GM23338 (cell line): ENCODE results near the gene ROR1. TPM values are rescaled to one million over a fixed set of nuclear protein-coding genes. Genes with fewer than 3 reads are reported as not detected.

Source experiments
- ATAC-seq: fragments of 200-7000 bp; cut with Tn5 transposase; 3 replicates; pipeline ENCODE4 v1.9.1; 2020
- DNase-seq: peaks from one replicate; pipeline ENCODE4 v3.0.0-alpha.2; 2015; ENCODE audit warnings: low spot score
- H2AFZ ChIP-seq: fragments of 200-600 bp; sonication (generic); 2 replicates; pipeline ENCODE4 v1.8.0; 2016; ENCODE audit warnings: antibody characterized with exemption, mild to moderate bottlenecking, moderate library complexity
- H3F3A ChIP-seq: fragments of 200-600 bp; sonication (generic); replicated peaks from 2 replicates; pipeline ENCODE4 v1.8.0; 2017; ENCODE audit warnings: antibody characterized with exemption, mixed run types, low read depth
- H3K27ac ChIP-seq: fragments of 200-600 bp; sonication (generic); 2 replicates; pipeline ENCODE4 v1.6.1; 2016; ENCODE audit warnings: low read depth
- H3K27me3 ChIP-seq: fragments of 200-600 bp; sonication (generic); 2 replicates; pipeline ENCODE4 v1.8.0; 2016; ENCODE audit warnings: mild to moderate bottlenecking, mixed run types, moderate library complexity; ENCODE audit not compliant: insufficient read depth
- H3K36me3 ChIP-seq: fragments of 200-600 bp; sonication (generic); 2 replicates; pipeline ENCODE4 v1.8.0; 2016; ENCODE audit warnings: mild to moderate bottlenecking; ENCODE audit not compliant: insufficient read depth
- H3K4me1 ChIP-seq: fragments of 200-600 bp; sonication (generic); 2 replicates; pipeline ENCODE4 v1.8.0; 2016; ENCODE audit warnings: mild to moderate bottlenecking, moderate library complexity; ENCODE audit not compliant: insufficient read depth
- H3K4me2 ChIP-seq: fragments of 200-600 bp; sonication (generic); 2 replicates; pipeline ENCODE4 v1.7.1; 2017; ENCODE audit warnings: mixed run types
- H3K4me3 ChIP-seq: fragments of 200-600 bp; sonication (generic); 2 replicates; pipeline ENCODE4 v1.6.1; 2016; ENCODE audit warnings: mixed run types
- H3K79me2 ChIP-seq: fragments of 200-600 bp; sonication (generic); replicated peaks from 2 replicates; pipeline ENCODE4 v1.8.0; 2017; ENCODE audit warnings: mild to moderate bottlenecking; ENCODE audit not compliant: insufficient read depth
- H3K9me2 ChIP-seq: fragments of 200-600 bp; sonication (generic); 2 replicates; pipeline ENCODE4 v1.8.0; 2017; ENCODE audit not compliant: insufficient read depth
- H4K20me1 ChIP-seq: fragments of 200-600 bp; sonication (generic); replicated peaks from 2 replicates; pipeline ENCODE4 v1.8.0; 2017; ENCODE audit warnings: mild to moderate bottlenecking; ENCODE audit not compliant: insufficient read depth
- H3K27ac Mint-ChIP-seq: 2 replicates; pipeline ENCODE4 v1.8.0; 2020; ENCODE audit warnings: inconsistent platforms, mild to moderate bottlenecking, moderate library complexity, mixed read lengths
- H3K27me3 Mint-ChIP-seq: 3 replicates; pipeline ENCODE4 v1.8.0; 2022; ENCODE audit warnings: low read depth, mild to moderate bottlenecking, moderate library complexity, mixed read lengths, inconsistent platforms; ENCODE audit not compliant: insufficient read depth, poor library complexity
- H3K36me3 Mint-ChIP-seq: 3 replicates; pipeline ENCODE4 v1.8.0; 2021; ENCODE audit warnings: low read depth, mild to moderate bottlenecking, inconsistent platforms, moderate library complexity, mixed read lengths
- H3K4me1 Mint-ChIP-seq: 3 replicates; pipeline ENCODE4 v1.8.0; 2020; ENCODE audit warnings: mild to moderate bottlenecking, inconsistent platforms, mixed read lengths
- H3K4me3 Mint-ChIP-seq: 3 replicates; pipeline ENCODE4 v1.8.0; 2021; ENCODE audit warnings: moderate library complexity, mild to moderate bottlenecking, inconsistent platforms, mixed read lengths
- H3K9me3 Mint-ChIP-seq: 3 replicates; pipeline ENCODE4 v1.8.0; 2020; ENCODE audit warnings: moderate library complexity, mild to moderate bottlenecking, inconsistent platforms, mixed read lengths
- CREB1 ChIP-seq: fragments of 250-450 bp; sonication (Bioruptor Pico); IDR thresholded peaks from 2 replicates; pipeline ENCODE4 v1.5.0; 2020; ENCODE audit warnings: low read depth, mild to moderate bottlenecking, moderate library complexity
- EZH2 ChIP-seq: fragments of 200-600 bp; sonication (generic); IDR thresholded peaks from one replicate; pipeline ENCODE4 v1.8.0; 2017; ENCODE audit warnings: antibody characterized with exemption, mild to moderate bottlenecking, low read depth; ENCODE audit not compliant: unreplicated experiment
- EZH2phosphoT487 ChIP-seq: fragments of 200-600 bp; sonication (generic); IDR thresholded peaks from one replicate; pipeline ENCODE4 v1.8.1; 2018; ENCODE audit warnings: antibody characterized with exemption; ENCODE audit not compliant: unreplicated experiment
- JUNB ChIP-seq: IDR thresholded peaks from one replicate; pipeline ENCODE4 v1.6.1; 2016; ENCODE audit warnings: antibody characterized with exemption; ENCODE audit not compliant: unreplicated experiment
- NANOG ChIP-seq: IDR thresholded peaks from 2 replicates; pipeline ENCODE4 v1.6.1; 2016; ENCODE audit warnings: antibody characterized with exemption, borderline replicate concordance
- POLR2AphosphoS5 ChIP-seq: IDR thresholded peaks from 2 replicates; pipeline ENCODE4 v1.6.1; 2016; ENCODE audit warnings: antibody characterized with exemption, low read depth
- STAT1 ChIP-seq: IDR thresholded peaks from one replicate; pipeline ENCODE4 v1.6.1; 2016; ENCODE audit warnings: antibody characterized with exemption; ENCODE audit not compliant: unreplicated experiment
- ZNF331 ChIP-seq: fragments of 250-450 bp; sonication (Bioruptor Pico); IDR thresholded peaks from 2 replicates; pipeline ENCODE4 v1.5.0; 2020; ENCODE audit warnings: low read depth, mild to moderate bottlenecking, moderate library complexity
- polyA plus RNA-seq: library from polyadenylated mRNA; unstranded; fragments of >200 nt; fragmentation: Nextera tagmentation; extraction: Ambion mirVana; gene quantifications from 2 replicates; pipeline ENCODE4 v1.2.1, GENCODE V29; 2016
- total RNA-seq: library from RNA; depleted of rRNA; stranded (reverse); fragments of >200 nt; shearing (Covaris generic); gene quantifications from 2 replicates; pipeline ENCODE4 v1.2.3, GENCODE V29; 2014
- TF ChIP-seq, protein P1 (sequence below): IDR thresholded peaks from one replicate; pipeline ENCODE4 v1.6.1; 2018; ENCODE audit warnings: antibody characterized with exemption; ENCODE audit not compliant: unreplicated experiment
- TF ChIP-seq, protein P2 (sequence below): IDR thresholded peaks from 2 replicates; pipeline ENCODE4 v1.6.1; 2016; ENCODE audit warnings: antibody characterized with exemption
- TF ChIP-seq, protein P3 (sequence below), 2 experiments: fragments of 200-600 bp in 1 of 2; sonication (generic) in 1 of 2; conservative IDR thresholded peaks; 2 replicates each; pipeline versions ENCODE4 v1.5.1 to v1.6.1; 2016 to 2017; ENCODE audit warnings: antibody characterized with exemption in 2 of 2, low read depth in 2 of 2, mild to moderate bottlenecking in 2 of 2, moderate library complexity in 1 of 2

ROR1 gene
- total and polyA plus RNA-seq, 2 experiments from 2014 or later: 59.7 to 96.0 TPM

DNA sequence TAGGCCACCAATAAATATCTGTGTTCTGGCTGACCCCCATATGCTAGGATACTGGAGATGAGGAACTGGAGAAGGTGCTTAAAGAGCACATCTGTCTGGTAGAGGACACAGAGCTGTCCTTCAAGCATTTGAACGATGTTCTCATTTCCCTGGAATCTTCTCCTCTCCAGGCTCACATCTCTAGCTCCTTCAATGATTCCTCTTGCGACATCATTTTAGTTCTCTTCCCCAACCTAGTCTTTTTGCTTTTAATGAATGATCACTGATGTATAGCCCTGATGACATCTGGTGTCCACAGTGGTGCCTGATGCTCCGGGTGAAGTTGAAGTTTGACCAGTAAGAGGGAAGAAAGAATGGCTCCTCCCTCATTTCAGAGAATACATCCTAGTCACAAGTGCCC lies 348.8 kb downstream of the ROR1 start:
- no peaks in the 10 kb centered on the region for H3F3A ChIP-seq
- DNase-seq (no peak), ATAC-seq (no peak)
- Mint-ChIP-seq H3K27me3 (peaks cover 2% of the 10 kb centered on the region), H3K36me3 (no peaks in the 10 kb centered on the region), H3K9me3 (no peaks in the 10 kb centered on the region), H3K27ac (no peak overlapping the region), H3K4me3 (no peak overlapping the region), H3K4me1 (peaks cover 3% of the 10 kb centered on the region; the same call in 1 of the 3 replicates)
- H3K27ac ChIP-seq: no peak overlapping the region
- no peak overlapping the region for H3K4me2 ChIP-seq
- peaks cover 19% of the 10 kb centered on the region for H3K9me2 ChIP-seq
- no peaks in the 10 kb centered on the region for H3K36me3 ChIP-seq
- H3K4me3 ChIP-seq: no peak overlapping the region
- no peaks in the 10 kb centered on the region for H3K4me1 ChIP-seq
- no peaks in the 10 kb centered on the region for H3K27me3 ChIP-seq
- H3K79me2 ChIP-seq: no peaks in the 10 kb centered on the region
- H4K20me1 ChIP-seq: 0 out of 2 replicates have a peak, but pooled peaks cover 4% of the 10 kb centered on the region
- no peak overlapping the region for H2AFZ ChIP-seq
- TF ChIP-seq POLR2AphosphoS5 (no peak), JUNB (no peak), NANOG (no peak), ZNF331 (CRISPR knock-in tag) (no peak), CREB1 (CRISPR knock-in tag) (no peak), EZH2phosphoT487 (no peak), STAT1 (no peak), EZH2 (no peak)
- TF ChIP-seq, protein P1, sequence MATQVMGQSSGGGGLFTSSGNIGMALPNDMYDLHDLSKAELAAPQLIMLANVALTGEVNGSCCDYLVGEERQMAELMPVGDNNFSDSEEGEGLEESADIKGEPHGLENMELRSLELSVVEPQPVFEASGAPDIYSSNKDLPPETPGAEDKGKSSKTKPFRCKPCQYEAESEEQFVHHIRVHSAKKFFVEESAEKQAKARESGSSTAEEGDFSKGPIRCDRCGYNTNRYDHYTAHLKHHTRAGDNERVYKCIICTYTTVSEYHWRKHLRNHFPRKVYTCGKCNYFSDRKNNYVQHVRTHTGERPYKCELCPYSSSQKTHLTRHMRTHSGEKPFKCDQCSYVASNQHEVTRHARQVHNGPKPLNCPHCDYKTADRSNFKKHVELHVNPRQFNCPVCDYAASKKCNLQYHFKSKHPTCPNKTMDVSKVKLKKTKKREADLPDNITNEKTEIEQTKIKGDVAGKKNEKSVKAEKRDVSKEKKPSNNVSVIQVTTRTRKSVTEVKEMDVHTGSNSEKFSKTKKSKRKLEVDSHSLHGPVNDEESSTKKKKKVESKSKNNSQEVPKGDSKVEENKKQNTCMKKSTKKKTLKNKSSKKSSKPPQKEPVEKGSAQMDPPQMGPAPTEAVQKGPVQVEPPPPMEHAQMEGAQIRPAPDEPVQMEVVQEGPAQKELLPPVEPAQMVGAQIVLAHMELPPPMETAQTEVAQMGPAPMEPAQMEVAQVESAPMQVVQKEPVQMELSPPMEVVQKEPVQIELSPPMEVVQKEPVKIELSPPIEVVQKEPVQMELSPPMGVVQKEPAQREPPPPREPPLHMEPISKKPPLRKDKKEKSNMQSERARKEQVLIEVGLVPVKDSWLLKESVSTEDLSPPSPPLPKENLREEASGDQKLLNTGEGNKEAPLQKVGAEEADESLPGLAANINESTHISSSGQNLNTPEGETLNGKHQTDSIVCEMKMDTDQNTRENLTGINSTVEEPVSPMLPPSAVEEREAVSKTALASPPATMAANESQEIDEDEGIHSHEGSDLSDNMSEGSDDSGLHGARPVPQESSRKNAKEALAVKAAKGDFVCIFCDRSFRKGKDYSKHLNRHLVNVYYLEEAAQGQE: no peak
- TF ChIP-seq, protein P2, sequence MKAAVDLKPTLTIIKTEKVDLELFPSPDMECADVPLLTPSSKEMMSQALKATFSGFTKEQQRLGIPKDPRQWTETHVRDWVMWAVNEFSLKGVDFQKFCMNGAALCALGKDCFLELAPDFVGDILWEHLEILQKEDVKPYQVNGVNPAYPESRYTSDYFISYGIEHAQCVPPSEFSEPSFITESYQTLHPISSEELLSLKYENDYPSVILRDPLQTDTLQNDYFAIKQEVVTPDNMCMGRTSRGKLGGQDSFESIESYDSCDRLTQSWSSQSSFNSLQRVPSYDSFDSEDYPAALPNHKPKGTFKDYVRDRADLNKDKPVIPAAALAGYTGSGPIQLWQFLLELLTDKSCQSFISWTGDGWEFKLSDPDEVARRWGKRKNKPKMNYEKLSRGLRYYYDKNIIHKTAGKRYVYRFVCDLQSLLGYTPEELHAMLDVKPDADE: no peak
- TF ChIP-seq, protein P3, sequence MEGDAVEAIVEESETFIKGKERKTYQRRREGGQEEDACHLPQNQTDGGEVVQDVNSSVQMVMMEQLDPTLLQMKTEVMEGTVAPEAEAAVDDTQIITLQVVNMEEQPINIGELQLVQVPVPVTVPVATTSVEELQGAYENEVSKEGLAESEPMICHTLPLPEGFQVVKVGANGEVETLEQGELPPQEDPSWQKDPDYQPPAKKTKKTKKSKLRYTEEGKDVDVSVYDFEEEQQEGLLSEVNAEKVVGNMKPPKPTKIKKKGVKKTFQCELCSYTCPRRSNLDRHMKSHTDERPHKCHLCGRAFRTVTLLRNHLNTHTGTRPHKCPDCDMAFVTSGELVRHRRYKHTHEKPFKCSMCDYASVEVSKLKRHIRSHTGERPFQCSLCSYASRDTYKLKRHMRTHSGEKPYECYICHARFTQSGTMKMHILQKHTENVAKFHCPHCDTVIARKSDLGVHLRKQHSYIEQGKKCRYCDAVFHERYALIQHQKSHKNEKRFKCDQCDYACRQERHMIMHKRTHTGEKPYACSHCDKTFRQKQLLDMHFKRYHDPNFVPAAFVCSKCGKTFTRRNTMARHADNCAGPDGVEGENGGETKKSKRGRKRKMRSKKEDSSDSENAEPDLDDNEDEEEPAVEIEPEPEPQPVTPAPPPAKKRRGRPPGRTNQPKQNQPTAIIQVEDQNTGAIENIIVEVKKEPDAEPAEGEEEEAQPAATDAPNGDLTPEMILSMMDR (conservative IDR thresholded peaks at IDR 0.05; ENCODE audit: low read depth in 2 of 2): no peak
